IPS-18a (cell line): ENCODE results near the gene CMSS1.

Experiments used
- H3K27ac ChIP-seq: one replicate; pipeline ENCODE4 v1.5.1; 2013; ENCODE audit warnings: low read length
- H3K27me3 ChIP-seq: one replicate; pipeline ENCODE4 v1.6.1; 2013; ENCODE audit warnings: mild to moderate bottlenecking, low read length; ENCODE audit not compliant: control insufficient read depth, insufficient read depth
- H3K36me3 ChIP-seq: one replicate; pipeline ENCODE4 v1.6.1; 2013; ENCODE audit warnings: low read depth, low read length; ENCODE audit not compliant: control insufficient read depth
- H3K4me1 ChIP-seq: one replicate; pipeline ENCODE4 v1.6.1; 2013; ENCODE audit warnings: low read depth, low read length; ENCODE audit not compliant: control insufficient read depth
- H3K4me3 ChIP-seq: one replicate; pipeline ENCODE4 v1.5.1; 2013; ENCODE audit warnings: low read length
- H3K9ac ChIP-seq: one replicate; pipeline ENCODE4 v1.6.1; 2013; ENCODE audit warnings: mild to moderate bottlenecking, low read length, moderate library complexity
- H3K9me3 ChIP-seq: one replicate; pipeline ENCODE4 v1.6.1; 2013; ENCODE audit warnings: low read depth, low read length; ENCODE audit not compliant: control insufficient read depth

Gene CMSS1

GRCh38 chr3:99867594-99868310, 50.1 kb downstream of the CMSS1 start:
- no peaks in the 10 kb centered on the region for H3K36me3 ChIP-seq
- no peak overlapping the region for H3K27ac ChIP-seq
- no peaks in the 10 kb centered on the region for H3K9me3 ChIP-seq
- peaks cover 62% of the 10 kb centered on the region for H3K27me3 ChIP-seq
- H3K4me1 ChIP-seq = no peaks in the 10 kb centered on the region
- H3K4me3 ChIP-seq = no peak overlapping the region
- no peak overlapping the region for H3K9ac ChIP-seq

DNA sequence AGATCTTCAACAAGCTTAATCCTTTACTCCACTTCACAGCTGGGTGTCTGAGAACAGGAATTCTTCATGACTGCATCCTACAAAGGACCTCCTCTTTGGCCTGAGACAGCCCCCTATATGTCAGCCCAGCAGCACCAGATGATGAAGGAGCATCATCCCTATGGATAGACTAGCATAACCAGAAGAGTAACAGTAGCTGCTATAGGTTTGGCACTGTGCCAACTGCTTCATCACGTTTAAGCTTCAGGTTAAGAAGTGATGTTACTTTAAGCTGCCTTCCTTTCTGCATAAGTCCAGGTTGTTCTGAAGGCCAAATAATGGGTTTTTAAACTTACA, 50.6 kb downstream of the CMSS1 start:
- no peak overlapping the region for H3K27ac ChIP-seq
- no peaks in the 10 kb centered on the region for H3K36me3 ChIP-seq
- H3K9ac ChIP-seq = no peak overlapping the region
- no peaks in the 10 kb centered on the region for H3K4me1 ChIP-seq
- peaks cover 68% of the 10 kb centered on the region for H3K27me3 ChIP-seq
- H3K9me3 ChIP-seq = no peaks in the 10 kb centered on the region
- no peak overlapping the region for H3K4me3 ChIP-seq

DNA sequence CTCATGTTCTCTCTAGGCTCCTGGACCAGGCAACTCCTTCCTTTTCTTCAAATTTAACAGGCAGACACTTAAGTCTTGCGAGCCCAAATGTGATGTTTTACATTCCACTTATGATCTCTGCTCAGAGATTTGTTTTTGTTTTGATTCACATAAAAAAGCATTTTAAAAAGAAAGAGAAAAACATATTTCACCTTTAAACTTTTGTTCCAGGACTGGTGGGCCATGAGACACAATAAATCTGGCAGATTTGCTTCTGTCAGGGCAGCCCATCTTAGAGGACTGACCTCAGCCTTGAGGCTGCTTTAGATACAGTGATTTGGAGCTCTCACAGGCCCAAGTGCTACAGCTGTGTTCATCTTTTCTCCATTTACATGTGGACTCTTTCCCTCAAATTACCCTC, 52.0 kb downstream of the CMSS1 start:
- no peaks in the 10 kb centered on the region for H3K9me3 ChIP-seq
- H3K9ac ChIP-seq = no peak overlapping the region
- no peaks in the 10 kb centered on the region for H3K36me3 ChIP-seq
- no peak overlapping the region for H3K4me3 ChIP-seq
- H3K27ac ChIP-seq = no peak overlapping the region
- no peaks in the 10 kb centered on the region for H3K4me1 ChIP-seq
- H3K27me3 ChIP-seq = peaks cover 81% of the 10 kb centered on the region

GRCh38 chr3:99870712-99871111, 53.0 kb downstream of the CMSS1 start:
- Histone ChIP-seq H3K4me1 (peaks cover 5% of the 10 kb centered on the region), H3K27me3 (peaks cover 91% of the 10 kb centered on the region)

DNA sequence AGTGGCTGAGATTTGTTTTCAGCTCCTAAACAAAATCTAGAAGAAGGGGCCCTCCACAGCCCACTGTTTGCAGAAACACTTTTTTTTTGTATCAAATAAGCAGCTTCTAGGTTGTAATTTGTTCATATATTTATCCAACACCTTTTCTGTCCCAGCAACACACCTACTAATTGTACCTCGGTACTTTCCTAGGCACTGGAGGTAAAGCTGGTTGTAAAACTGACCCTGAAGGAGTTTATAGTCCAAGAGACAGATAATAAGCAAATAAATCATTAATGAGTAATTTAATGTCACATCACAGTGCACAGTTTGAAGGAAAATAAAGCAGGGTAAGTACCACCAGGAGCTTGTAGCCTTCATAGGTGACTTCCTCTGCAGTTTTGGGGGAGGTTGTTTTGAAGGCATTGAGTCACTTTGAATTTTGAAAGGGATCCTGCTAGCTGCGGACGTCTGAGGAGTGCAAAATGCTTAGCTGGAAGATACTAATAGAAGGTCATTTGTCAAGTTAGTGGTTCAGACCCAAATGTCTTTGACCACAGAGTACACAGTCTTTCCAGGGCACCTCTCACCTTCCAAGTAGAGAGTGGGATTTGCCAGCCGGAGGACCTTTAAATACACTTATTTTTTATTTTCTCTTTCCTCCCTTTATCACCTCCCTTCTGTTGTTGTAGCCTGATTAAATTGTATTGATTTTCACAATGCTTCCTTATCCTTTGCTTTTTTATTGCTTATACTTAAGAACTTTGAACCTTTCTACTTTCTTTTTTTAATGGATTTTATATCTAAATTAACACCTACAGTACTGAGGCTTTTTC, 53.8 kb downstream of the CMSS1 start:
- no peak overlapping the region for H3K27ac ChIP-seq
- no peak overlapping the region for H3K9ac ChIP-seq
- H3K36me3 ChIP-seq = no peaks in the 10 kb centered on the region
- no peaks in the 10 kb centered on the region for H3K9me3 ChIP-seq
- H3K4me3 ChIP-seq = no peak overlapping the region
- peaks cover 88% of the 10 kb centered on the region for H3K27me3 ChIP-seq
- H3K4me1 ChIP-seq = peaks cover 7% of the 10 kb centered on the region

More at GRCh38 chr3:99870712-99871111, 53.0 kb downstream of the CMSS1 start:
- H3K4me3 ChIP-seq = no peak overlapping the region
- no peak overlapping the region for H3K9ac ChIP-seq
- H3K9me3 ChIP-seq = no peaks in the 10 kb centered on the region
- H3K36me3 ChIP-seq = no peaks in the 10 kb centered on the region
- no peak overlapping the region for H3K27ac ChIP-seq

- Histone ChIP-seq H3K9me3 (no peaks in the 10 kb centered on the region), H3K4me3 (no peak overlapping the region), H3K27me3 (peaks cover 88% of the 10 kb centered on the region), H3K9ac (no peak overlapping the region), H3K4me1 (peaks cover 14% of the 10 kb centered on the region), H3K36me3 (no peaks in the 10 kb centered on the region), H3K27ac (no peak overlapping the region)
Observed at GRCh38 chr3:99872923-99873254, 55.2 kb downstream of the CMSS1 start.

DNA sequence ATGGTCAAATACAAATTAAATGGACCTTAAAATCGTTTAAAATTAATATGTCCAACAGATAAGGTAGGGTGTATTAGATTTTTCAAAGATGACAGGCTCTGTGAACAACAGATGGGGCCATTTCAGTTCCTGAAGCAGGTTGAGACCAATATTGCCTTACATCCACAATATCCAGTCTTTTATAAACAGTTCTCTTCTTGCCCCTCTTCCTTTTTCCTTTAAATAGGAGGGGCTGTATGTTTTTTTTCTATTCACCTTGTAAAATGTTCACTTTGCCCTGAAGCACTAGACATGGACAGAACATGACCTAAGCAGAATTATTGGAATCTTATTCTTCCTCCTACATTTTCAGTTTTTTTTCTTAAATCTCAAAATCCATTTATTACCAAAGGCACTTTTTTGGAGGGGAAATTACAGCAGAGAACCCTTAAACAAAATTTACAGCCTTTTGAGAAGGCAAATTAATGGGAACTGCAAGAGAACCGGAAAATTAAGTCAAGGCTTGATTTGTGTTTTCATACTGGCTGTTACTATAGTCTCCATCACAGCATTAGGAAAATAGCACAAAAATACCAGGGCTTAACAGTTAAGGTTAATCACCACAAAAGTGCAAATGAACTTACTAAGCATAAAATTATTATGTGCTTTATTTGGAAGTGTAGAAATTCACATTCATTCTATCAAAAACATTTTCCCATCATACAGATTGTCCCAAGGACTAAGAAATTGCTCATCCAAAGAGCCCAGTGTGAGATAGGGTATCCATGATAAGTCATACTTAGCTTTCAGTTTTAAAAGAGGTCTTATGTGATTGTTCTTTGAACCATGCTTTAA, 55.8 kb downstream of the CMSS1 start:
- Histone ChIP-seq H3K27ac (no peak overlapping the region), H3K9ac (no peak overlapping the region), H3K4me1 (peaks cover 14% of the 10 kb centered on the region), H3K4me3 (no peak overlapping the region), H3K27me3 (peaks cover 88% of the 10 kb centered on the region), H3K36me3 (no peaks in the 10 kb centered on the region), H3K9me3 (no peaks in the 10 kb centered on the region)

DNA sequence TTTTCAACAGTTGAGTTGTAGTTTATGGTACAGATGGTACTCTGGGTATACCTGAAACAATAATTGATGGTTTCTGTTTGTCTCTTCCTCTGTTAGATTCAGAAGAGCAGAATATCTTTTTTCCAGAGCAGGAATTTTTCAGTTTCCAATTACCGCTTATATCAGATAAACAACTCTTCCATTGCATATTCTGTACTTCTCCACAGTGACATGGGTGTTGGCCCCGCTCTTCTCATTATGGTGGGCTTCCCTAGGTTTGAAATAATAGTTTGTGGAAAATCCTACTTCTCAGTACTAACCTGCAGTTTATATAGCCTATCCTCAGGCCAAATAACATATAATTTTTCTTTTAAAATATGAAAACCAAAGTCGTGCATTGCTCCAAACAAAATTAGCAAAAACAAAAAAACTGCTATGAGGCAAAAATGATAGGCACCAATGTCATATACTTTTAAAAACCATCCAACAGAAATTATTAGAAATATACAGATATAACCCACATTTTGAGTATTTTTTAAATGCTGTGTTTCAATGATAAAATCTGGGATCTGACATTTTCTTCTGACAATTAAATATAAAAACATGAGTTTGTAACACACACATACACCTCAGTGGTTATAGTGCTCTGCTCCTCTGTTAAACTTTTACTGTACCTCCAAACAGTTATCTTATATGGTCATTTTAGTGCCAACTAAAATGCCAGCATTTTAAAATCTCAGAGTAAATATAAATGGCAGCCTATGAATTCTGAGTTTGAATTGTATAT, 56.8 kb downstream of the CMSS1 start:
- no peaks in the 10 kb centered on the region for H3K36me3 ChIP-seq
- H3K4me3 ChIP-seq = no peak overlapping the region
- H3K27ac ChIP-seq = no peak overlapping the region
- peaks cover 88% of the 10 kb centered on the region for H3K27me3 ChIP-seq
- H3K4me1 ChIP-seq = peaks cover 14% of the 10 kb centered on the region
- H3K9ac ChIP-seq = no peak overlapping the region
- no peaks in the 10 kb centered on the region for H3K9me3 ChIP-seq

- peaks cover 86% of the 10 kb centered on the region for H3K27me3 ChIP-seq
- H3K4me3 ChIP-seq = peak overlapping the region; percentile 53
- H3K9ac ChIP-seq = peak overlapping the region; percentile 72
- H3K36me3 ChIP-seq = no peaks in the 10 kb centered on the region
- H3K4me1 ChIP-seq = peaks cover 14% of the 10 kb centered on the region
- H3K9me3 ChIP-seq = no peaks in the 10 kb centered on the region
- H3K27ac ChIP-seq = no peak overlapping the region
Observed at GRCh38 chr3:99875581-99875928, 57.9 kb downstream of the CMSS1 start.

GRCh38 chr3:99875929-99876841, 58.5 kb downstream of the CMSS1 start:
- no peaks in the 10 kb centered on the region for H3K36me3 ChIP-seq
- peak overlapping the region; percentile 53 for H3K4me3 ChIP-seq
- H3K27me3 ChIP-seq = peaks cover 82% of the 10 kb centered on the region
- H3K4me1 ChIP-seq = peaks cover 14% of the 10 kb centered on the region
- H3K27ac ChIP-seq = no peak overlapping the region
- H3K9ac ChIP-seq = peak overlapping the region; percentile 72
- H3K9me3 ChIP-seq = no peaks in the 10 kb centered on the region
